ENCODE measurements around the gene CCDC148. TPM values are rescaled to one million over a fixed set of nuclear protein-coding genes. Genes with fewer than 3 reads are reported as not detected.
"Not testable (repeated sequence)": the region's sequence is repeated elsewhere in the genome, so short reads cannot be mapped to it uniquely, and the experiment has no call there.

The CCDC148 gene
- total RNA-seq, 1 experiment from 2014 or later: 3.2 TPM

- H3K27ac ChIP-seq: no peak overlapping the region
- no peak for DNase-seq (ENCODE audit: low read depth in 1 of 2, low spot score in 2 of 2)
- no peaks in the 10 kb centered on the region for H3K4me1 ChIP-seq (replicated peaks)
- H3K36me3 ChIP-seq: no peaks in the 10 kb centered on the region
- H3K4me3 ChIP-seq: no peak overlapping the region
- no peaks in the 10 kb centered on the region for H3K9me3 ChIP-seq (replicated peaks)
- H3K27me3 ChIP-seq (replicated peaks): no peaks in the 10 kb centered on the region
These were observed 110.5 kb downstream of the CCDC148 start for GRCh38 chr2:158346032-158346431.

GRCh38 chr2:158339513-158339912 is 117.0 kb downstream of the CCDC148 start:
- DNase-seq (ENCODE audit: low read depth in 1 of 2, low spot score in 2 of 2): no peak
- no peaks in the 10 kb centered on the region for H3K27me3 ChIP-seq (replicated peaks)
- no peak overlapping the region for H3K4me3 ChIP-seq
- H3K9me3 ChIP-seq (replicated peaks): 0 out of 2 replicates have a peak, but pooled peaks cover 2% of the 10 kb centered on the region
- no peaks in the 10 kb centered on the region for H3K36me3 ChIP-seq
- no peaks in the 10 kb centered on the region for H3K4me1 ChIP-seq (replicated peaks)
- no peak overlapping the region for H3K27ac ChIP-seq

- Histone ChIP-seq H3K9me3 (replicated peaks) (peaks cover 2% of the 10 kb centered on the region; the same call in 1 of the 2 replicates), H3K27me3 (replicated peaks) (no peaks in the 10 kb centered on the region), H3K36me3 (no peaks in the 10 kb centered on the region), H3K27ac (no peak overlapping the region), H3K4me3 (no peak overlapping the region), H3K4me1 (replicated peaks) (no peaks in the 10 kb centered on the region)
- DNase-seq (ENCODE audit: low read depth in 1 of 2, low spot score in 2 of 2): no peak
These were observed 119.5 kb downstream of the CCDC148 start for GRCh38 chr2:158337018-158337417.

- H3K4me1 ChIP-seq (replicated peaks); H3K9me3 ChIP-seq (replicated peaks); H3K27ac ChIP-seq; DNase-seq (ENCODE audit: low read depth in 1 of 2, low spot score in 2 of 2); H3K4me3 ChIP-seq; H3K27me3 ChIP-seq (replicated peaks); H3K36me3 ChIP-seq: not testable (repeated sequence)
These were observed 124.8 kb downstream of the CCDC148 start for GRCh38 chr2:158331799-158332198.

GRCh38 chr2:158325782-158326340 is 130.7 kb downstream of the CCDC148 start:
- Histone ChIP-seq H3K27me3 (replicated peaks) (no peaks in the 10 kb centered on the region), H3K27ac (no peak overlapping the region), H3K4me1 (replicated peaks) (peaks cover 7% of the 10 kb centered on the region; the same call in 1 of the 2 replicates), H3K9me3 (replicated peaks) (no peaks in the 10 kb centered on the region), H3K4me3 (no peak overlapping the region), H3K36me3 (no peaks in the 10 kb centered on the region)
- no peak for DNase-seq (ENCODE audit: low read depth in 1 of 2, low spot score in 2 of 2)

GRCh38 chr2:158325031-158325781 is 131.3 kb downstream of the CCDC148 start:
- Histone ChIP-seq H3K36me3 (no peaks in the 10 kb centered on the region), H3K4me3 (no peak overlapping the region), H3K27ac (no peak overlapping the region), H3K27me3 (replicated peaks) (no peaks in the 10 kb centered on the region), H3K4me1 (replicated peaks) (peaks cover 7% of the 10 kb centered on the region; the same call in 1 of the 2 replicates), H3K9me3 (replicated peaks) (no peaks in the 10 kb centered on the region)
- DNase-seq (ENCODE audit: low read depth in 1 of 2, low spot score in 2 of 2): peak in 1 of 2 experiments; percentile 22

GRCh38 chr2:158323381-158323780 is 133.2 kb downstream of the CCDC148 start:
- Histone ChIP-seq H3K27ac (no peak overlapping the region), H3K27me3 (replicated peaks) (no peaks in the 10 kb centered on the region)

GRCh38 chr2:158321264-158321663 is 135.3 kb downstream of the CCDC148 start:
- H3K27ac ChIP-seq: no peak overlapping the region
- no peak for DNase-seq (ENCODE audit: low read depth in 1 of 2, low spot score in 2 of 2)

More at GRCh38 chr2:158323381-158323780, 133.2 kb downstream of the CCDC148 start:
- no peak for DNase-seq (ENCODE audit: low read depth in 1 of 2, low spot score in 2 of 2)
- H3K4me1 ChIP-seq (replicated peaks): peaks cover 7% of the 10 kb centered on the region; the same call in 1 of the 2 replicates
- H3K4me3 ChIP-seq: no peak overlapping the region
- H3K36me3 ChIP-seq: no peaks in the 10 kb centered on the region
- H3K9me3 ChIP-seq (replicated peaks): no peaks in the 10 kb centered on the region

GRCh38 chr2:158319269-158319668 is 137.3 kb downstream of the CCDC148 start:
- no peaks in the 10 kb centered on the region for H3K27me3 ChIP-seq (replicated peaks)
- H3K36me3 ChIP-seq: no peaks in the 10 kb centered on the region
- DNase-seq (ENCODE audit: low read depth in 1 of 2, low spot score in 2 of 2): no peak
- H3K9me3 ChIP-seq (replicated peaks): no peaks in the 10 kb centered on the region
- no peak overlapping the region for H3K27ac ChIP-seq
- H3K4me3 ChIP-seq: no peak overlapping the region
- H3K4me1 ChIP-seq (replicated peaks): no peaks in the 10 kb centered on the region

More at GRCh38 chr2:158321264-158321663, 135.3 kb downstream of the CCDC148 start:
- peaks cover 7% of the 10 kb centered on the region; the same call in 1 of the 2 replicates for H3K4me1 ChIP-seq (replicated peaks)
- no peaks in the 10 kb centered on the region for H3K36me3 ChIP-seq
- H3K4me3 ChIP-seq: no peak overlapping the region
- no peaks in the 10 kb centered on the region for H3K9me3 ChIP-seq (replicated peaks)
- no peaks in the 10 kb centered on the region for H3K27me3 ChIP-seq (replicated peaks)

GRCh38 chr2:158317642-158318041 is 138.9 kb downstream of the CCDC148 start:
- no peaks in the 10 kb centered on the region for H3K9me3 ChIP-seq (replicated peaks)
- H3K4me3 ChIP-seq: no peak overlapping the region
- no peak for DNase-seq (ENCODE audit: low read depth in 1 of 2, low spot score in 2 of 2)
- no peaks in the 10 kb centered on the region for H3K4me1 ChIP-seq (replicated peaks)
- no peaks in the 10 kb centered on the region for H3K36me3 ChIP-seq
- no peak overlapping the region for H3K27ac ChIP-seq
- no peaks in the 10 kb centered on the region for H3K27me3 ChIP-seq (replicated peaks)

GRCh38 chr2:158315803-158316414 is 140.6 kb downstream of the CCDC148 start:
- no peak overlapping the region for H3K27ac ChIP-seq
- DNase-seq (ENCODE audit: low read depth in 1 of 2, low spot score in 2 of 2): no peak
- H3K4me3 ChIP-seq: no peak overlapping the region
- H3K4me1 ChIP-seq (replicated peaks): no peaks in the 10 kb centered on the region
- H3K36me3 ChIP-seq: no peaks in the 10 kb centered on the region
- no peaks in the 10 kb centered on the region for H3K27me3 ChIP-seq (replicated peaks)
- no peaks in the 10 kb centered on the region for H3K9me3 ChIP-seq (replicated peaks)

GRCh38 chr2:158315000-158315399 is 141.6 kb downstream of the CCDC148 start:
- H3K4me3 ChIP-seq: no peak overlapping the region
- H3K36me3 ChIP-seq: no peaks in the 10 kb centered on the region
- DNase-seq (ENCODE audit: low read depth in 1 of 2, low spot score in 2 of 2): no peak
- no peak overlapping the region for H3K27ac ChIP-seq
- H3K9me3 ChIP-seq (replicated peaks): no peaks in the 10 kb centered on the region
- no peaks in the 10 kb centered on the region for H3K4me1 ChIP-seq (replicated peaks)
- H3K27me3 ChIP-seq (replicated peaks): no peaks in the 10 kb centered on the region

- DNase-seq (ENCODE audit: low read depth in 1 of 2, low spot score in 2 of 2): no peak
- H3K4me3 ChIP-seq: no peak overlapping the region
These were observed 142.8 kb downstream of the CCDC148 start for GRCh38 chr2:158313734-158314133.

GRCh38 chr2:158312981-158313380 is 143.6 kb downstream of the CCDC148 start:
- Histone ChIP-seq H3K27me3 (replicated peaks) (no peaks in the 10 kb centered on the region), H3K36me3 (no peaks in the 10 kb centered on the region), H3K9me3 (replicated peaks) (no peaks in the 10 kb centered on the region), H3K4me3 (no peak overlapping the region), H3K27ac (no peak overlapping the region), H3K4me1 (replicated peaks) (no peaks in the 10 kb centered on the region)
- no peak for DNase-seq (ENCODE audit: low read depth in 1 of 2, low spot score in 2 of 2)

More at GRCh38 chr2:158313734-158314133, 142.8 kb downstream of the CCDC148 start:
- Histone ChIP-seq H3K27me3 (replicated peaks) (no peaks in the 10 kb centered on the region), H3K9me3 (replicated peaks) (no peaks in the 10 kb centered on the region), H3K27ac (no peak overlapping the region), H3K4me1 (replicated peaks) (no peaks in the 10 kb centered on the region), H3K36me3 (no peaks in the 10 kb centered on the region)

All from SJSA1 (cell line).